ENCODE data around the gene PTPRD.
"Not testable (repeated sequence)": the region's sequence is repeated elsewhere in the genome, so short reads cannot be mapped to it uniquely, and the experiment has no call there.

Gene PTPRD

GRCh38 chr9:10548348-10548747 lies 64.5 kb downstream of the PTPRD start:
- H3K4me1 Mint-ChIP-seq = no peaks in the 10 kb centered on the region
- no peak overlapping the region for H3K4me3 Mint-ChIP-seq
- DNase-seq (ENCODE audit: low spot score in 2 of 2) = no peak
- ATAC-seq = no peak
- no peaks in the 10 kb centered on the region for H3K36me3 Mint-ChIP-seq
- peaks cover 21% of the 10 kb centered on the region for H3K9me3 Mint-ChIP-seq
- no peak overlapping the region for H3K27ac Mint-ChIP-seq

- ATAC-seq = no peak
- Mint-ChIP-seq H3K9me3 (peaks cover 10% of the 10 kb centered on the region), H3K36me3 (no peaks in the 10 kb centered on the region), H3K4me3 (no peak overlapping the region), H3K4me1 (no peaks in the 10 kb centered on the region), H3K27ac (no peak overlapping the region)
- DNase-seq (ENCODE audit: low spot score in 2 of 2) = no peak
Observed at GRCh38 chr9:10538073-10538472, 74.7 kb downstream of the PTPRD start.

DNA sequence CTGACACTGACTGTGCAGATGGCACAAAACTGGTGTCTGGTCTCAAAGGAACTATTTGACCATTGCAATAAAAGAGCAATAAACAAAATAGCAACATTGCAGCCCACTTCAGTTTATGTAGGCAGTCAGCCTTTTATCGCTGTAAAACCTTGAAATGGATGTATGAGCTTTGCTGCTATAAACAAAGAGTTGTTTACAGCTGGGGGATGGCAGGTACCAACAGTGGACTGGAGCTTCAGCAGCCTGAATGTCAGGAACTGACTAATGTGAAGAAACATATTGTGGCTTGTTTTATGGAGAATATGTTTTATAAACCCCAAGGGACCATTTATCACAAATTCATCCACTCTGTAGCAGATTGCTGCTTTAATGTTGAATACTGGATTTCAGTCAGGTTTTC lies 78.0 kb downstream of the PTPRD start:
- no peaks in the 10 kb centered on the region for H3K36me3 Mint-ChIP-seq
- H3K4me3 Mint-ChIP-seq = no peak overlapping the region
- no peak for ATAC-seq

DNA sequence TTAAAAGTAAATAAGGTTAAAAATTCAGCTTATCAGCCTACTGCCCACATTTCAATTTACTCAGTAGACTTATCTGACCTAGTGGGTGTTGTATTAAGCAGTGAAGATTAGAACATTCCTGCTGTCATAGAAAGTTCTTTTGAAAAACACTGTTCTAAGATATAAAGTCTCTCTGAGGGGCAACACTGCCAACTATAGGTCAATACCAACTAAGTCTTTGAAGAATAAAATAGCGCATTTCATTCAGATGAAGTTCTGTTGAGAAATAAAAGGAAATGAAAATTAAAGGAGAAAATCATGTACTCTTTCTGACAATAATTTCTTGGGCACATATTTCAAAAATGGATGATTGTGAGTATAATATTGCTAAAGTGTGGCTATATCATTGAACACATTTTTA lies 86.8 kb downstream of the PTPRD start:
- H3K4me3 Mint-ChIP-seq = no peak overlapping the region

More for the DNA sequence above, 78.0 kb downstream of the PTPRD start:
- Mint-ChIP-seq H3K4me1 (no peaks in the 10 kb centered on the region), H3K27ac (no peak overlapping the region), H3K9me3 (peaks cover 12% of the 10 kb centered on the region)
- no peak for DNase-seq (ENCODE audit: low spot score in 2 of 2)

GRCh38 chr9:10523164-10523563 lies 89.6 kb downstream of the PTPRD start:
- no peak for DNase-seq (ENCODE audit: low spot score in 2 of 2)
- H3K27ac Mint-ChIP-seq = no peak overlapping the region
- H3K4me1 Mint-ChIP-seq = no peaks in the 10 kb centered on the region
- no peaks in the 10 kb centered on the region for H3K36me3 Mint-ChIP-seq
- peaks cover 18% of the 10 kb centered on the region for H3K9me3 Mint-ChIP-seq
- ATAC-seq = no peak
- no peak overlapping the region for H3K4me3 Mint-ChIP-seq

More for the DNA sequence above, 86.8 kb downstream of the PTPRD start:
- no peaks in the 10 kb centered on the region for H3K4me1 Mint-ChIP-seq
- no peak overlapping the region for H3K27ac Mint-ChIP-seq
- no peak for ATAC-seq
- H3K9me3 Mint-ChIP-seq = peaks cover 15% of the 10 kb centered on the region
- H3K36me3 Mint-ChIP-seq = no peaks in the 10 kb centered on the region
- DNase-seq (ENCODE audit: low spot score in 2 of 2) = no peak

DNA sequence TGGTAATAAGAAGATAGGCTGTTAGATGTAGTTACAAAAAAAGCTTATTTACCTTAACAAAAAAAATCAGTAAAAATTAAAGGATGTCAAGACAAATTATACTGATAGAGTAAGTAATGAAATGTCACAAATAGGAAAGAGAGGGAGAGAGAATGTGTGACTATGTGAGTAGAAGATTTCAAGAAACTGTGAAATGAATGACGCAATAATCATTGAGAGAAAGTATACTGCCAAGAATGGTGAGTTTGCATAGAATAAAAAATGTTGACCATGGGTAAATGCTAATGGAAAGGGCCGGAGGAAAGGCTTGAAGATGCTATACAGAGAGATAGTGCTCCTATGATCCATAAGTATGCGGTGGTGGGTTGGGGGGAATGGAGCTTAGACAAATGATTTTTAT lies 100.7 kb downstream of the PTPRD start:
- DNase-seq (ENCODE audit: low spot score in 2 of 2) (no peak), ATAC-seq (no peak)
- Mint-ChIP-seq H3K9me3 (peaks cover 19% of the 10 kb centered on the region), H3K4me3 (no peak overlapping the region), H3K4me1 (no peaks in the 10 kb centered on the region), H3K36me3 (no peaks in the 10 kb centered on the region), H3K27ac (no peak overlapping the region)

DNA sequence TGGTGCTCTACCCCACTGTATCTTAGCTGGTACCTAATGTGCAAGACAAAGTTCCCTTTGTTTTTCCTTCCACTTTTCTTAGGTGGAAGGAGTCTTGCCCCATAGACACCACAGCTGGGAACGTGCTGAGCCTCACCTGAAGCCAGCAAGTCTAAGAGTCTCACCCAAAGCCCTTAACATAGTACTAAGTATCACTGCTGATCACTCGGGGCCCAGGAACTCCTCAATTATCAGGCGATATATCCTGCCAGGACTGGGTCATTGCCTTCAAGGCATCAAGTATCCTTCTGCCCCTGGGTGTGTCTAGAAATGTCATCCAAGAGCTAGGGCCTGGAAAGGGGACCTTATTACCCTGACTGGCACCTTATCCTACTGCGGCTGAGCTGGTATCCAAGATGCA lies 123.9 kb downstream of the PTPRD start:
- ATAC-seq (no peak), DNase-seq (ENCODE audit: low spot score in 2 of 2) (no peak)
- H3K9me3 Mint-ChIP-seq = peaks cover 15% of the 10 kb centered on the region
- H3K4me1 Mint-ChIP-seq = no peaks in the 10 kb centered on the region
- no peaks in the 10 kb centered on the region for H3K36me3 Mint-ChIP-seq
- H3K27ac Mint-ChIP-seq = no peak overlapping the region
- H3K4me3 Mint-ChIP-seq = no peak overlapping the region

GRCh38 chr9:10479172-10479571 lies 133.6 kb downstream of the PTPRD start:
- peaks cover 38% of the 10 kb centered on the region for H3K9me3 Mint-ChIP-seq
- no peaks in the 10 kb centered on the region for H3K36me3 Mint-ChIP-seq
- H3K4me1 Mint-ChIP-seq = no peaks in the 10 kb centered on the region
- H3K4me3 Mint-ChIP-seq = no peak overlapping the region
- ATAC-seq (no peak), DNase-seq (ENCODE audit: low spot score in 2 of 2) (no peak)
- no peak overlapping the region for H3K27ac Mint-ChIP-seq

DNA sequence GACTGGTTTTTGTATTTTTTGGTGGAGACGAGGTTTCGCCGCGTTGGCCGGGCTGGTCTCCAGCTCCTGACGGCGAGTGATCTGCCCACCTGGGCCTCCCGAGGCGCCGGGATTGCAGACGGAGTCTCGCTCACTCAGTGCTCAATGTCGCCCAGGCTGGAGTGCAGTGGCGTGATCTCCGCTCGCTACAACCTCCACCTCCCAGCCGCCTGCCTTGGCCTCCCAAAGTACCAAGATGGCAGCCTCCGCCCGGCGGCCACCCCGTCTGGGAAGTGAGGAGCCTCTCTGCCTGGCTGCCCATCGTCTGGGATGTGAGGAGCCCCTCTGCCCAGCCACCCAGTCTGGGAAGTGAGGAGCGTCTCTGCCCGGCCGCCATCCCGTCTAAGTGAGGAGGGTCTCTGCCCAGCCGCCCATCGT lies 163.6 kb downstream of the PTPRD start:
- not testable (repeated sequence) for DNase-seq (ENCODE audit: low spot score in 2 of 2); H3K4me1 Mint-ChIP-seq; H3K27ac Mint-ChIP-seq; H3K36me3 Mint-ChIP-seq; H3K4me3 Mint-ChIP-seq; ATAC-seq
- peaks cover 17% of the 10 kb centered on the region for H3K9me3 Mint-ChIP-seq

GRCh38 chr9:10447036-10447435 lies 165.8 kb downstream of the PTPRD start:
- peaks cover 14% of the 10 kb centered on the region for H3K9me3 Mint-ChIP-seq
- H3K4me1 Mint-ChIP-seq = no peaks in the 10 kb centered on the region
- no peak overlapping the region for H3K27ac Mint-ChIP-seq
- no peak for ATAC-seq
- no peaks in the 10 kb centered on the region for H3K36me3 Mint-ChIP-seq
- H3K4me3 Mint-ChIP-seq = no peak overlapping the region
- DNase-seq (ENCODE audit: low spot score in 2 of 2) = no peak

DNA sequence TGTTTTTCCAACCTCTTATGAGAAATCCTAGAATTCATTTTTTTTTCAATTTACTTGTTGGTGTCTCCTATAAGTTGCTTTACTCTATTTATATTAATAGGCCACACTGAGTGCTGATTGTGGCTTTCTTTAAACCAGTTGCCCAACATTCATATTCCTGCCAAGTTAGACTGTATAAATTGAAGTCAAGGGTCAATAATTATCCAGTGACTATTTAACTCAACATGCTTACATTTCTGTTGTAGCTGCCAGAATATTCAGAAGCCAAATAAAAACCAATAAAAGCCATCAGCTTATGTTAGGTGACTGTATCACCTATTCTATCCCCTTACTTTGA lies 169.0 kb downstream of the PTPRD start:
- ATAC-seq (no peak), DNase-seq (ENCODE audit: low spot score in 2 of 2) (no peak)
- peaks cover 20% of the 10 kb centered on the region for H3K9me3 Mint-ChIP-seq
- no peak overlapping the region for H3K4me3 Mint-ChIP-seq
- H3K36me3 Mint-ChIP-seq = no peaks in the 10 kb centered on the region
- H3K4me1 Mint-ChIP-seq = no peaks in the 10 kb centered on the region
- H3K27ac Mint-ChIP-seq = no peak overlapping the region

- no peak overlapping the region for H3K27ac Mint-ChIP-seq
- no peak overlapping the region for H3K4me3 Mint-ChIP-seq
- H3K9me3 Mint-ChIP-seq = peaks cover 20% of the 10 kb centered on the region
- no peaks in the 10 kb centered on the region for H3K4me1 Mint-ChIP-seq
- H3K36me3 Mint-ChIP-seq = no peaks in the 10 kb centered on the region
- DNase-seq (ENCODE audit: low spot score in 2 of 2) = no peak
- ATAC-seq = no peak
Observed at GRCh38 chr9:10443181-10443867, 169.5 kb downstream of the PTPRD start.

DNA sequence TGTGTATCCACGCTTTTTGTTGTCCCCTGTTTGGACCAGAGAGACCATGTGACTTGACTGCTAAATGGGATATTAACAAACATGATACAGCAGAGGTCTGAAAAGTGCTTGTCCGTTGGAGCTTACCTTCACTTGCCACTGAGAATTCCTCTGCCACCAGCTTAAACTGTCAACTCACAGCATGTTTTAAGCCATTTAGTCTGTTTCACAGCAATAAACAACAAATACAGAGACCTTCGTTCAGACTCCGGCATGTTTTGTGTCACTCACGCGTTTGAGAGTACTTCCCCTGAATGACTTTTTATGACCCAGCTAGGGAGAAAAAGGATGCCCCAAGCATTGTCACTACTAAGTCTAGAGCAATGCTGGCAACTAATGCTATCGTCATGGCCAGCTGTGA lies 173.8 kb downstream of the PTPRD start:
- Mint-ChIP-seq H3K4me1 (no peaks in the 10 kb centered on the region), H3K27ac (no peak overlapping the region), H3K9me3 (peaks cover 6% of the 10 kb centered on the region), H3K4me3 (no peak overlapping the region), H3K36me3 (no peaks in the 10 kb centered on the region)
- ATAC-seq = no peak
- DNase-seq (ENCODE audit: low spot score in 2 of 2) = no peak

- ATAC-seq (no peak), DNase-seq (ENCODE audit: low spot score in 2 of 2) (no peak)
- H3K4me3 Mint-ChIP-seq = no peak overlapping the region
- H3K4me1 Mint-ChIP-seq = no peaks in the 10 kb centered on the region
- no peak overlapping the region for H3K27ac Mint-ChIP-seq
- H3K9me3 Mint-ChIP-seq = peaks cover 12% of the 10 kb centered on the region
- H3K36me3 Mint-ChIP-seq = no peaks in the 10 kb centered on the region
Observed at GRCh38 chr9:10436756-10437155, 176.0 kb downstream of the PTPRD start.

GRCh38 chr9:10434412-10434811 lies 178.4 kb downstream of the PTPRD start:
- Mint-ChIP-seq H3K36me3 (no peaks in the 10 kb centered on the region), H3K9me3 (peaks cover 8% of the 10 kb centered on the region), H3K27ac (no peak overlapping the region), H3K4me1 (no peaks in the 10 kb centered on the region), H3K4me3 (no peak overlapping the region)
- no peak for ATAC-seq
- DNase-seq (ENCODE audit: low spot score in 2 of 2) = no peak

- H3K9me3 Mint-ChIP-seq = peaks cover 31% of the 10 kb centered on the region
- no peak overlapping the region for H3K4me3 Mint-ChIP-seq
- no peak overlapping the region for H3K27ac Mint-ChIP-seq
- DNase-seq (ENCODE audit: low spot score in 2 of 2) = no peak
- no peak for ATAC-seq
- no peaks in the 10 kb centered on the region for H3K4me1 Mint-ChIP-seq
- no peaks in the 10 kb centered on the region for H3K36me3 Mint-ChIP-seq
Observed at GRCh38 chr9:10411272-10411671, 201.5 kb downstream of the PTPRD start.

DNA sequence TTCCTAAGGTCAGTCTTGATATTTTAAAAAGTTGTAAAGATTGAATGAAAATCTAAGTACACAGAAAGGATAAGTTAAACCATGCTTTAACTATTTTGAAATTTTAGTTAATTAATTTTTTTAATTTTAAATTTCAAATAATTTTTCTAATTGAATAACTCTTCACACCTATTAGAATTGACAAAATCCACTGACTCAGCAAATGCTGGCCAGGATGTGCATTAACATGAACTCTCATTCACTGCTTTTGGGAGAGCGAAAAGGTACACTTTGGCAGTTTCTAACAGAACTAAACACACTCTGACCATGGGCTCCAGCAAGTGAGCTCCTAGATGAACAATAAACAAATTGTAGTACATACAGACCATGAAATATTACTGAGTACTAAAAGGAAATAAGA lies 209.5 kb downstream of the PTPRD start:
- no peak for ATAC-seq
- DNase-seq (ENCODE audit: low spot score in 2 of 2) = no peak
- peaks cover 22% of the 10 kb centered on the region for H3K9me3 Mint-ChIP-seq
- no peaks in the 10 kb centered on the region for H3K4me1 Mint-ChIP-seq
- H3K27ac Mint-ChIP-seq = no peak overlapping the region
- H3K36me3 Mint-ChIP-seq = no peaks in the 10 kb centered on the region
- no peak overlapping the region for H3K4me3 Mint-ChIP-seq

All from stimulated activated effector memory CD8-positive, alpha-beta T cell treated with anti-CD3 and anti-CD28 coated beads, Interleukin-12 subunit alpha, Interleukin-12 subunit beta, amount 100 ng/mL, for 72 hours (primary cell).